H9 (cell line): ENCODE measurements around the gene ANO3. TPM values are rescaled to one million over a fixed set of nuclear protein-coding genes. Genes with fewer than 3 reads are reported as not detected.

Experiments
- DNase-seq: peaks from one replicate; pipeline ENCODE4 v3.0.0-alpha.2; 2017
- H2AFZ ChIP-seq: one replicate; pipeline ENCODE4 v1.6.1; 2013; ENCODE audit warnings: mild to moderate bottlenecking, low read length, control low read depth, moderate library complexity
- H2AK5ac ChIP-seq: 2 replicates; pipeline ENCODE4 v1.6.1; 2013; ENCODE audit warnings: low read length, control low read depth, mixed read lengths; ENCODE audit not compliant: insufficient read length
- H2BK120ac ChIP-seq: one replicate; pipeline ENCODE4 v1.6.1; 2013; ENCODE audit warnings: low read depth, mild to moderate bottlenecking, low read length, control low read depth, inconsistent platforms; ENCODE audit not compliant: poor library complexity, severe bottlenecking
- H2BK12ac ChIP-seq: 2 replicates; pipeline ENCODE4 v1.6.1; 2013; ENCODE audit warnings: low read length, control low read depth, mixed read lengths, low read depth; ENCODE audit not compliant: insufficient read length
- H2BK15ac ChIP-seq: 2 replicates; pipeline ENCODE4 v1.6.1; 2013; ENCODE audit warnings: low read depth, low read length, control low read depth
- H2BK20ac ChIP-seq: one replicate; pipeline ENCODE4 v1.6.1; 2013; ENCODE audit warnings: low read depth, mild to moderate bottlenecking, low read length, control low read depth, inconsistent platforms; ENCODE audit not compliant: poor library complexity, severe bottlenecking
- H2BK5ac ChIP-seq: 2 replicates; pipeline ENCODE4 v1.6.1; 2013; ENCODE audit warnings: low read length, control low read depth, mixed read lengths; ENCODE audit not compliant: insufficient read length
- H3K14ac ChIP-seq: 2 replicates; pipeline ENCODE4 v1.6.1; 2013; ENCODE audit warnings: low read length, control low read depth; ENCODE audit not compliant: insufficient read depth
- H3K18ac ChIP-seq: 2 replicates; pipeline ENCODE4 v1.6.1; 2013; ENCODE audit warnings: low read depth, mild to moderate bottlenecking, mixed read lengths, low read length, control low read depth; ENCODE audit not compliant: insufficient read length
- H3K23ac ChIP-seq: 2 replicates; pipeline ENCODE4 v1.6.1; 2013; ENCODE audit warnings: low read length, control low read depth, mixed read lengths, low read depth; ENCODE audit not compliant: insufficient read length
- H3K23me2 ChIP-seq: 2 replicates; pipeline ENCODE4 v1.6.1; 2013; ENCODE audit warnings: low read depth, mild to moderate bottlenecking, mixed read lengths, low read length, control low read depth; ENCODE audit not compliant: insufficient read length, poor library complexity, severe bottlenecking
- H3K27ac ChIP-seq: 2 replicates; pipeline ENCODE4 v1.5.1; 2013; ENCODE audit warnings: low read length, control low read depth, mixed read lengths, low read depth; ENCODE audit not compliant: insufficient read length
- H3K27me3 ChIP-seq: 2 replicates; pipeline ENCODE4 v1.6.1; 2013; ENCODE audit warnings: low read length, control low read depth, inconsistent platforms; ENCODE audit not compliant: insufficient read depth
- H3K4ac ChIP-seq: 2 replicates; pipeline ENCODE4 v1.6.1; 2013; ENCODE audit warnings: low read depth, mild to moderate bottlenecking, control low read depth, inconsistent platforms, low read length, moderate library complexity
- H3K4me1 ChIP-seq: 2 replicates; pipeline ENCODE4 v1.6.1; 2013; ENCODE audit warnings: low read length, control low read depth, inconsistent platforms; ENCODE audit not compliant: insufficient read depth
- H3K4me2 ChIP-seq: 2 replicates; pipeline ENCODE4 v1.6.1; 2013; ENCODE audit warnings: low read length, control low read depth, mixed read lengths; ENCODE audit not compliant: insufficient read length, insufficient read depth
- H3K56ac ChIP-seq: 2 replicates; pipeline ENCODE4 v1.6.1; 2013; ENCODE audit warnings: low read depth, mild to moderate bottlenecking, mixed read lengths, low read length, control low read depth; ENCODE audit not compliant: insufficient read length
- H3K79me1 ChIP-seq: 2 replicates; pipeline ENCODE4 v1.6.1; 2013; ENCODE audit warnings: low read depth, mild to moderate bottlenecking, moderate library complexity, low read length, control low read depth, inconsistent platforms; ENCODE audit not compliant: insufficient read depth, poor library complexity, severe bottlenecking
- H3K79me2 ChIP-seq: 2 replicates; pipeline ENCODE4 v1.6.1; 2013; ENCODE audit warnings: low read length, control low read depth, inconsistent platforms; ENCODE audit not compliant: insufficient read depth
- H3K9ac ChIP-seq: 2 replicates; pipeline ENCODE4 v1.6.1; 2013; ENCODE audit warnings: low read length, control low read depth, mixed read lengths; ENCODE audit not compliant: insufficient read length; ENCODE audit errors: extremely low read depth
- H3K9me3 ChIP-seq: one replicate; pipeline ENCODE4 v1.6.1; 2013; ENCODE audit warnings: low read depth, low read length, inconsistent platforms; ENCODE audit not compliant: control insufficient read depth
- H3T11ph ChIP-seq: one replicate; pipeline ENCODE4 v1.6.1; 2013; ENCODE audit warnings: mild to moderate bottlenecking, low read length, control low read depth, inconsistent platforms
- H4K20me1 ChIP-seq: one replicate; pipeline ENCODE4 v1.6.1; 2013; ENCODE audit not compliant: control insufficient read depth, insufficient read length, insufficient read depth
- H4K5ac ChIP-seq: 2 replicates; pipeline ENCODE4 v1.6.1; 2013; ENCODE audit warnings: low read depth, mild to moderate bottlenecking, mixed read lengths, low read length, control low read depth; ENCODE audit not compliant: insufficient read length
- H4K8ac ChIP-seq: replicated peaks from 2 replicates; pipeline ENCODE4 v1.6.1; 2013; ENCODE audit warnings: low read length, control low read depth, mixed read lengths, low read depth; ENCODE audit not compliant: insufficient read length
- H4K91ac ChIP-seq: 2 replicates; pipeline ENCODE4 v1.6.1; 2013; ENCODE audit warnings: low read depth, mild to moderate bottlenecking, moderate library complexity, mixed read lengths, low read length, control low read depth; ENCODE audit not compliant: insufficient read length
- H3K27ac Mint-ChIP-seq, 3 experiments: 2 replicates in 2 of 3; 3 replicates in 1 of 3; pipeline ENCODE4 v1.8.0; 2020 to 2021; ENCODE audit warnings: mixed read lengths in 3 of 3, mild to moderate bottlenecking in 1 of 3, moderate library complexity in 1 of 3
- H3K27me3 Mint-ChIP-seq: 2 replicates; pipeline ENCODE4 v1.8.0; 2021; ENCODE audit warnings: low read depth, mild to moderate bottlenecking, moderate library complexity, mixed read lengths
- H3K36me3 Mint-ChIP-seq, 3 experiments: 2 replicates in 2 of 3; 3 replicates in 1 of 3; pipeline ENCODE4 v1.8.0; 2020 to 2021; ENCODE audit warnings: low read depth in 3 of 3, mixed read lengths in 3 of 3; ENCODE audit not compliant: insufficient read depth in 1 of 3
- H3K4me1 Mint-ChIP-seq, 2 experiments: 2 replicates each; pipeline ENCODE4 v1.8.0; 2020; ENCODE audit warnings: mixed read lengths in 2 of 2
- H3K4me3 Mint-ChIP-seq, 2 experiments: 2 replicates in 1 of 2; 3 replicates in 1 of 2; pipeline ENCODE4 v1.8.0; 2020 to 2021; ENCODE audit warnings: mild to moderate bottlenecking in 2 of 2, mixed read lengths in 2 of 2, moderate library complexity in 1 of 2
- H3K9me3 Mint-ChIP-seq, 2 experiments: 2 replicates in 1 of 2; 3 replicates in 1 of 2; pipeline ENCODE4 v1.8.0; 2020; ENCODE audit warnings: mild to moderate bottlenecking in 2 of 2, mixed read lengths in 2 of 2, moderate library complexity in 1 of 2
- WGBS: extraction: QIAGEN DNeasy Blood & Tissue Kit; methylation state at CpG from one replicate; pipeline ENCODE4 v1.1.7; 2013; ENCODE audit warnings: missing lambda C conversion rate, low lambda C conversion rate, mixed read lengths; ENCODE audit not compliant: insufficient read length; ENCODE audit errors: extremely low coverage; 5-methylcytosine and 5-hydroxymethylcytosine counted together
- total RNA-seq: library from RNA; stranded (reverse); gene quantifications from 2 replicates; pipeline ENCODE4 v1.2.1, GENCODE V29; 2021
- TF ChIP-seq, protein P1 (sequence below): fragments of 200-600 bp; sonication (generic); conservative IDR thresholded peaks from 3 replicates; pipeline ENCODE4 v1.8.0; 2021; ENCODE audit warnings: antibody characterized with exemption, mild to moderate bottlenecking

ANO3 gene
- total RNA-seq, 1 experiment from 2014 or later, result not detected

DNA sequence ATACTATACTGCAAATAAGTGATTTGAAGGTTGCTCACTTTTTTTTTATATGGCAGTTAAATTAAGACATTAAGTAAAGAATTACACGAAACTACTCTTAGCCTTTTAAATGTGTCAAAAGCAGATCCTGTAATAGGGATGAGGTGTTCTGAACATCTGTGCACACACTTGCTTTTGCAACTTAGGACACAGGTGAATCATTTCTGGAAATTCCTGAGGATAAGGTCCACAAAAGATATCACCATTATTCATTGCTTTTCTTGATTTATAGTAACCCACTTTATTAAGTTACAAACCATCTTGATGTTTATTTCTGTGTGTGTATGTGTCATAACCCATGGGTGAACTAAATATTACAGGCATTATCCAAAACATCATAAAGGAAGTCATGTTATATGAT is 334.0 kb downstream of the ANO3 start:
- Histone ChIP-seq H2BK12ac (no peak overlapping the region), H3K79me2 (no peaks in the 10 kb centered on the region), H2AK5ac (no peak overlapping the region), H3K4me1 (no peaks in the 10 kb centered on the region), H2BK5ac (no peak overlapping the region), H3K4ac (no peak overlapping the region), H4K5ac (no peak overlapping the region), H2BK15ac (no peak overlapping the region), H4K91ac (no peak overlapping the region), H3T11ph (no peak overlapping the region), H3K56ac (no peak overlapping the region), H3K79me1 (no peaks in the 10 kb centered on the region), H3K4me2 (no peak overlapping the region), H3K9me3 (no peaks in the 10 kb centered on the region), H4K8ac (no peak overlapping the region), H3K27ac (no peak overlapping the region), H3K9ac (no peak overlapping the region), H3K23me2 (no peaks in the 10 kb centered on the region), H3K27me3 (no peaks in the 10 kb centered on the region), H2BK20ac (no peak overlapping the region), H3K23ac (no peak overlapping the region), H4K20me1 (no peaks in the 10 kb centered on the region), H3K14ac (no peak overlapping the region), H3K18ac (no peak overlapping the region), H2BK120ac (no peak overlapping the region), H2AFZ (no peak overlapping the region)
- H3K4me3 Mint-ChIP-seq, result no peak overlapping the region
- peaks cover 4 to 9% of the 10 kb centered on the region in 2 experiments for H3K4me1 Mint-ChIP-seq
- no peaks in the 10 kb centered on the region for H3K9me3 Mint-ChIP-seq
- DNase-seq, result no peak
- WGBS, result no CpG with 5 or more reads among the region's 1 CpG
- H3K27ac Mint-ChIP-seq, result no peak overlapping the region
- H3K27me3 Mint-ChIP-seq, result no peaks in the 10 kb centered on the region
- H3K36me3 Mint-ChIP-seq, result no peaks in the 10 kb centered on the region
- TF ChIP-seq, protein P1, sequence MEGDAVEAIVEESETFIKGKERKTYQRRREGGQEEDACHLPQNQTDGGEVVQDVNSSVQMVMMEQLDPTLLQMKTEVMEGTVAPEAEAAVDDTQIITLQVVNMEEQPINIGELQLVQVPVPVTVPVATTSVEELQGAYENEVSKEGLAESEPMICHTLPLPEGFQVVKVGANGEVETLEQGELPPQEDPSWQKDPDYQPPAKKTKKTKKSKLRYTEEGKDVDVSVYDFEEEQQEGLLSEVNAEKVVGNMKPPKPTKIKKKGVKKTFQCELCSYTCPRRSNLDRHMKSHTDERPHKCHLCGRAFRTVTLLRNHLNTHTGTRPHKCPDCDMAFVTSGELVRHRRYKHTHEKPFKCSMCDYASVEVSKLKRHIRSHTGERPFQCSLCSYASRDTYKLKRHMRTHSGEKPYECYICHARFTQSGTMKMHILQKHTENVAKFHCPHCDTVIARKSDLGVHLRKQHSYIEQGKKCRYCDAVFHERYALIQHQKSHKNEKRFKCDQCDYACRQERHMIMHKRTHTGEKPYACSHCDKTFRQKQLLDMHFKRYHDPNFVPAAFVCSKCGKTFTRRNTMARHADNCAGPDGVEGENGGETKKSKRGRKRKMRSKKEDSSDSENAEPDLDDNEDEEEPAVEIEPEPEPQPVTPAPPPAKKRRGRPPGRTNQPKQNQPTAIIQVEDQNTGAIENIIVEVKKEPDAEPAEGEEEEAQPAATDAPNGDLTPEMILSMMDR, result no peak
